ENCODE measurements around the gene HOXB6.

HOXB6 gene

GRCh38 chr17:48574505-48575065 is 30.2 kb downstream of the HOXB6 start:
- H3K27me3 ChIP-seq (ENCODE audit: insufficient read depth, low read length, poor library complexity), result peaks cover 32% of the 10 kb centered on the region
- ATAC-seq (ENCODE audit: insufficient read depth, low read depth), result no peak
- H3K4me1 ChIP-seq (ENCODE audit: insufficient read depth, low read length), result no peaks in the 10 kb centered on the region
- no peak overlapping the region for H3K4me2 ChIP-seq (ENCODE audit: insufficient read depth, low read length)
- H4K20me1 ChIP-seq (ENCODE audit: insufficient read depth, low read length), result no peaks in the 10 kb centered on the region
- H3K9ac ChIP-seq (ENCODE audit: low read depth, low read length), result no peak overlapping the region
- DNase-seq, result no peak
- no peak overlapping the region for H3K4me3 ChIP-seq (ENCODE audit: low read depth in 1 of 2, low read length in 2 of 2)
- H3K36me3 ChIP-seq (ENCODE audit: insufficient read depth, low read length), result no peaks in the 10 kb centered on the region
- H2AFZ ChIP-seq (ENCODE audit: low read depth, low read length), result no peak overlapping the region
- no peaks in the 10 kb centered on the region for H3K79me2 ChIP-seq (ENCODE audit: insufficient read depth, low read length)
- TF ChIP-seq CTCF (IDR thresholded peaks at IDR 0.05; ENCODE audit: borderline replicate concordance, extremely low read depth, low read length, poor library complexity, severe bottlenecking) (no peak), EZH2 (IDR thresholded peaks at IDR 0.05; ENCODE audit: borderline replicate concordance, low read depth, low read length, severe bottlenecking) (no peak)
- H3K9me3 ChIP-seq (ENCODE audit: insufficient read depth, low read length, severe bottlenecking), result no peaks in the 10 kb centered on the region
- H3K27ac ChIP-seq (ENCODE audit: low read length), result no peak overlapping the region

- H3K4me1 ChIP-seq (ENCODE audit: insufficient read depth, low read length), result no peaks in the 10 kb centered on the region
- H3K36me3 ChIP-seq (ENCODE audit: insufficient read depth, low read length), result no peaks in the 10 kb centered on the region
- H3K9me3 ChIP-seq (ENCODE audit: insufficient read depth, low read length, severe bottlenecking), result no peaks in the 10 kb centered on the region
- DNase-seq (no peak), ATAC-seq (ENCODE audit: insufficient read depth, low read depth) (no peak)
- no peak overlapping the region for H3K4me2 ChIP-seq (ENCODE audit: insufficient read depth, low read length)
- TF ChIP-seq EZH2 (IDR thresholded peaks at IDR 0.05; ENCODE audit: borderline replicate concordance, low read depth, low read length, severe bottlenecking) (no peak), CTCF (IDR thresholded peaks at IDR 0.05; ENCODE audit: borderline replicate concordance, extremely low read depth, low read length, poor library complexity, severe bottlenecking) (no peak)
- no peak overlapping the region for H3K4me3 ChIP-seq (ENCODE audit: low read depth in 1 of 2, low read length in 2 of 2)
- no peak overlapping the region for H2AFZ ChIP-seq (ENCODE audit: low read depth, low read length)
- no peaks in the 10 kb centered on the region for H3K79me2 ChIP-seq (ENCODE audit: insufficient read depth, low read length)
- no peak overlapping the region for H3K27ac ChIP-seq (ENCODE audit: low read length)
- no peak overlapping the region for H3K9ac ChIP-seq (ENCODE audit: low read depth, low read length)
- no peaks in the 10 kb centered on the region for H4K20me1 ChIP-seq (ENCODE audit: insufficient read depth, low read length)
- H3K27me3 ChIP-seq (ENCODE audit: insufficient read depth, low read length, poor library complexity), result peaks cover 43% of the 10 kb centered on the region
Observed at GRCh38 chr17:48571826-48572417, 32.9 kb downstream of the HOXB6 start.

- no peak overlapping the region for H3K4me3 ChIP-seq (ENCODE audit: low read depth in 1 of 2, low read length in 2 of 2)
- no peak for DNase-seq
- ATAC-seq (ENCODE audit: insufficient read depth, low read depth), result no peak
- no peak overlapping the region for H3K9ac ChIP-seq (ENCODE audit: low read depth, low read length)
- H3K4me1 ChIP-seq (ENCODE audit: insufficient read depth, low read length), result no peaks in the 10 kb centered on the region
- H3K27ac ChIP-seq (ENCODE audit: low read length), result no peak overlapping the region
- H3K79me2 ChIP-seq (ENCODE audit: insufficient read depth, low read length), result no peaks in the 10 kb centered on the region
- no peaks in the 10 kb centered on the region for H3K9me3 ChIP-seq (ENCODE audit: insufficient read depth, low read length, severe bottlenecking)
- no peaks in the 10 kb centered on the region for H3K36me3 ChIP-seq (ENCODE audit: insufficient read depth, low read length)
- no peaks in the 10 kb centered on the region for H4K20me1 ChIP-seq (ENCODE audit: insufficient read depth, low read length)
- H2AFZ ChIP-seq (ENCODE audit: low read depth, low read length), result no peak overlapping the region
- no peak overlapping the region for H3K4me2 ChIP-seq (ENCODE audit: insufficient read depth, low read length)
- TF ChIP-seq CTCF (IDR thresholded peaks at IDR 0.05; ENCODE audit: borderline replicate concordance, extremely low read depth, low read length, poor library complexity, severe bottlenecking), result no peak
- TF ChIP-seq EZH2 (IDR thresholded peaks at IDR 0.05; ENCODE audit: borderline replicate concordance, low read depth, low read length, severe bottlenecking), result no peak
- H3K27me3 ChIP-seq (ENCODE audit: insufficient read depth, low read length, poor library complexity), result peaks cover 48% of the 10 kb centered on the region
Observed at GRCh38 chr17:48571024-48571818, 33.6 kb downstream of the HOXB6 start.

Measured in DND-41 (cell line).